GM20431 (cell line): ENCODE results near the gene SPATA45.
"Not testable (repeated sequence)": the region's sequence is repeated elsewhere in the genome, so short reads cannot be mapped to it uniquely, and the experiment has no call there.

ENCODE experiments used
- in situ Hi-C: fragments of 300-500 bp; cut with MseI, MboI; formaldehyde crosslinking; loops from one replicate; pipeline ENCODE4 v1.15.0; 2020; ENCODE audit warnings: low sequenced_read_pairs; ENCODE audit not compliant: unreplicated experiment

The SPATA45 gene

GRCh38 chr1:212847549-212847948 lies at the start of gene SPATA45:
Gene SPATA45, minus strand, starts transcription at chr1:212847649. Its CDS starts 11,500 bp downstream, at chr1:212836149.
- in situ Hi-C loops, result no loop called here

- in situ Hi-C loops, result no loop called here
These were observed 44.7 kb upstream of the SPATA45 start for GRCh38 chr1:212892108-212892507.

- in situ Hi-C loops, result no loop called here
These were observed 37.1 kb upstream of the SPATA45 start for GRCh38 chr1:212884592-212884991.

GRCh38 chr1:212879947-212880690 lies 32.7 kb upstream of the SPATA45 start:
- in situ Hi-C loops, result no loop called here

- in situ Hi-C loops, result no loop called here
These were observed 31.0 kb upstream of the SPATA45 start for GRCh38 chr1:212878418-212878817.

- in situ Hi-C loops, result no loop called here
These were observed 26.1 kb upstream of the SPATA45 start for GRCh38 chr1:212873518-212873917.

- in situ Hi-C loops, result no loop called here
These were observed 24.5 kb upstream of the SPATA45 start for GRCh38 chr1:212871976-212872375.

- in situ Hi-C loops, result no loop called here
These were observed 19.7 kb upstream of the SPATA45 start for GRCh38 chr1:212867192-212867591.

- in situ Hi-C loops, result no loop called here
These were observed 16.8 kb upstream of the SPATA45 start for GRCh38 chr1:212864201-212864600.

- in situ Hi-C loops, result not testable (repeated sequence)
These were observed 15.9 kb upstream of the SPATA45 start for GRCh38 chr1:212863345-212863744.

GRCh38 chr1:212862111-212862690 lies 14.8 kb upstream of the SPATA45 start:
- in situ Hi-C loops, result no loop called here

GRCh38 chr1:212860713-212861581 lies 13.5 kb upstream of the SPATA45 start:
- in situ Hi-C loops, result no loop called here

GRCh38 chr1:212858461-212859265 lies 11.2 kb upstream of the SPATA45 start:
- in situ Hi-C loops, result no loop called here

- in situ Hi-C loops, result no loop called here
These were observed 10.6 kb upstream of the SPATA45 start, which contains the start of gene FLVCR1 for GRCh38 chr1:212857992-212858460. Gene FLVCR1, plus strand, starts transcription at chr1:212858275. Its CDS starts 178 bp downstream, at chr1:212858453.

GRCh38 chr1:212856755-212857154 lies 9.3 kb upstream of the SPATA45 start:
- in situ Hi-C loops, result no loop called here

GRCh38 chr1:212853658-212854057 lies 6.2 kb upstream of the SPATA45 start:
- in situ Hi-C loops, result no loop called here

GRCh38 chr1:212852105-212852688 lies 4.7 kb upstream of the SPATA45 start:
- in situ Hi-C loops, result no loop called here

GRCh38 chr1:212844521-212844920 lies 2.9 kb downstream of the SPATA45 start:
- in situ Hi-C loops, result not testable (repeated sequence)

- in situ Hi-C loops, result no loop called here
These were observed 9.3 kb downstream of the SPATA45 start for GRCh38 chr1:212838145-212838544.
